ENCODE results near the gene SLC6A6.
A peak's percentile ranks its signal among the peaks of the same experiment; 100 is the strongest.

SLC6A6 gene

DNA sequence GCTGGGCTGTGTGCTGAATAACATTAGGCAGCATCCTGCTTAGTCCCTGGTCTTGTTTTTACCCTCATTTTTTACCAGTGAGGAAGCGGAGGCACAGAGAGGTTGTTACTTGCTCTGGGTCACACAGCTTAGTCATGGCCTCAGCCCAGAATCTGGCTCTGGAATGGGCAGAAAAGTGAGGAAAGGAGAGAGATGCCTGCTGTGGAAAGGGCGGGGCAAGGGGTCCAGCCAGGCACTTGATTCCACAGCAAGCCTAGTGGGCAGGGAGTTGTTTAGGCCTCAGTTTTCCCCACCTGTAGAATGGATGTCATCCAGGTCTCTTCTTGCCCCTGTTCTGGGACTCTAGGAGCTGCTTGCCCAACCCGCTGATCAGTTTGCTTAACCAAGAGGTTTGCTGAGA, 35.9 kb downstream of the SLC6A6 start:
- TF ChIP-seq, protein P1, sequence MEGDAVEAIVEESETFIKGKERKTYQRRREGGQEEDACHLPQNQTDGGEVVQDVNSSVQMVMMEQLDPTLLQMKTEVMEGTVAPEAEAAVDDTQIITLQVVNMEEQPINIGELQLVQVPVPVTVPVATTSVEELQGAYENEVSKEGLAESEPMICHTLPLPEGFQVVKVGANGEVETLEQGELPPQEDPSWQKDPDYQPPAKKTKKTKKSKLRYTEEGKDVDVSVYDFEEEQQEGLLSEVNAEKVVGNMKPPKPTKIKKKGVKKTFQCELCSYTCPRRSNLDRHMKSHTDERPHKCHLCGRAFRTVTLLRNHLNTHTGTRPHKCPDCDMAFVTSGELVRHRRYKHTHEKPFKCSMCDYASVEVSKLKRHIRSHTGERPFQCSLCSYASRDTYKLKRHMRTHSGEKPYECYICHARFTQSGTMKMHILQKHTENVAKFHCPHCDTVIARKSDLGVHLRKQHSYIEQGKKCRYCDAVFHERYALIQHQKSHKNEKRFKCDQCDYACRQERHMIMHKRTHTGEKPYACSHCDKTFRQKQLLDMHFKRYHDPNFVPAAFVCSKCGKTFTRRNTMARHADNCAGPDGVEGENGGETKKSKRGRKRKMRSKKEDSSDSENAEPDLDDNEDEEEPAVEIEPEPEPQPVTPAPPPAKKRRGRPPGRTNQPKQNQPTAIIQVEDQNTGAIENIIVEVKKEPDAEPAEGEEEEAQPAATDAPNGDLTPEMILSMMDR (IDR thresholded peaks at IDR 0.05; ENCODE audit: low read depth, low read length, missing control alignments), result no peak
- DNase-seq, result no peak
- Histone ChIP-seq H3K27me3 (replicated peaks) (no peaks in the 10 kb centered on the region), H3K27ac (no peak overlapping the region), H3K4me3 (ENCODE audit: low read depth, low read length) (no peak overlapping the region), H3K36me3 (replicated peaks) (no peaks in the 10 kb centered on the region)
- in situ Hi-C loops (cut with HindIII; ENCODE audit: low pct_ligation_motif_present, low sequenced_read_pairs), result no loop called here

DNA sequence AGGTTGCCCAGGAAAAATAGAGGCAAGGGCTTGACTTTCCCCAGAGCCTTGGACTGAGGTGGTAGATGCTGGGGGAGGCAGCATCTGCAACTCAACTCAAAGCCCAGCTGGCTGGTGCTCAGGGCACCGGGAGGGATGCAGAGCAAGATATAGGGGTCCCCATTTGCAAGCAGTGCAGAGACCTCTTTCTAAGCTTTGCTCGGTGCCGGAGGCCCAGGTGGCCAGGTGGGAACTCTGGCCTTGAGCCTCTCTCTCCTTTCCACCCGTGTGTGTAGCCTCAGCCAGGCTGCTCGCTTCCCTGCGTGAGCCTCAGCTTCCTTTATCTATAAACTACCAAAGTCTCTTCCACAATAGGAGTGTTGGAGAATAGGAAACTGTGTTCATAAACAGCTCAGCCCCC, 36.5 kb downstream of the SLC6A6 start:
- no peaks in the 10 kb centered on the region for H3K36me3 ChIP-seq (replicated peaks)
- no peak overlapping the region for H3K27ac ChIP-seq
- no peaks in the 10 kb centered on the region for H3K27me3 ChIP-seq (replicated peaks)
- TF ChIP-seq, protein P1 (IDR thresholded peaks at IDR 0.05; ENCODE audit: low read depth, low read length, missing control alignments), result no peak
- no peak for DNase-seq
- in situ Hi-C loops (cut with HindIII; ENCODE audit: low pct_ligation_motif_present, low sequenced_read_pairs), result no loop called here
- no peak overlapping the region for H3K4me3 ChIP-seq (ENCODE audit: low read depth, low read length)

DNA sequence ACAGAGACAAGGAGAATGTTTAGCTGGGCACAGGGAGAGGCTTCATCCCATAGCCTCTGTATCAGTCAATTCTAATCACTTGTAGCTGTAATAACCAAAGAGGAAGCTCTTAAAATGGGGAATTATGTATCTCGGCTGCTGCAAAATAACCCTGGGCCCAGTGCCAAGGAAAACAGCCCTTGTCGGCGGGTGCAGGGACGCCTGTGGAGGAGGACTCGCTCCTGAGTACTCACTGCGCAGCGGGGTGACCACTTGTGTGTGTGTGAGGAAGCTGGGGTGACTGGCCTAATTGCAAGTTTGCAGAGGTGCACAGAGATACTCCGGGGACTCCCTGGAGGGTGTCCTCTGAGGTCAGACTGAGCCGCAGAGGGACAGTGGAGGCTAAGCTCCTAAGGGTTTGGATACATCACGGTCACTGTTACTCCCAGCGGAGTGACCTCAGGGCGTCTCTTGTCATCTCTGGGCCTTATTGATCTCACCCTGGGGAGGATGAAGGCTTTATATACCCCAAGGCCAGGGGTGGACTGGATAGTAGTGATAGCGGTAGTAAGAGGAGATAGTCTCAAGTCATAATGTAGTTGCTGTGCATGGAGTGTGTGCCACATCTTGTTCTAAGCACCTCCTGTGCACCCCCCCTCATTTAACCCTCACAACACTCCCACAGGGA, 37.2 kb downstream of the SLC6A6 start:
- DNase-seq, result peak; percentile 77
- Histone ChIP-seq H3K27ac (no peak overlapping the region), H3K36me3 (replicated peaks) (no peaks in the 10 kb centered on the region), H3K4me3 (ENCODE audit: low read depth, low read length) (no peak overlapping the region), H3K27me3 (replicated peaks) (no peaks in the 10 kb centered on the region)
- in situ Hi-C loops (cut with HindIII; ENCODE audit: low pct_ligation_motif_present, low sequenced_read_pairs), result no loop called here
- TF ChIP-seq, protein P1 (IDR thresholded peaks at IDR 0.05; ENCODE audit: low read depth, low read length, missing control alignments), result no peak

DNA sequence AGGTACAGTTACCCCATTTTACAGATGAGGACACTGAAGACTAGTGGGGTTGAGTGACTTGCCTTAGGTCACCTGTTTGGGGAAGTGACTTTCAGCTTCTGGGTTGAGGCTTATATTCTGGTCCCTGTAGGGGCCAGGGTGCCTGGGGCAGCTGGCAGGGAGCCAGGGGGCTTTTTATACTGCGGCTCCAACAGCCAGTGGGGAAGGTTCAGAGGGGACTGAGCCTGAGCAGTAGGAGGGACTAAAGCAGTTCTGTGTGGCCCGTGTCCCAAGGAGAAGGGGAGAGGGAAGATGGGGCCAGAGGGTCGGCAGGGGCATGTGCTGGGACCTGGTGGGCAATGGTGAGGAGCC, 37.7 kb downstream of the SLC6A6 start:
- H3K27ac ChIP-seq, result no peak overlapping the region

DNA sequence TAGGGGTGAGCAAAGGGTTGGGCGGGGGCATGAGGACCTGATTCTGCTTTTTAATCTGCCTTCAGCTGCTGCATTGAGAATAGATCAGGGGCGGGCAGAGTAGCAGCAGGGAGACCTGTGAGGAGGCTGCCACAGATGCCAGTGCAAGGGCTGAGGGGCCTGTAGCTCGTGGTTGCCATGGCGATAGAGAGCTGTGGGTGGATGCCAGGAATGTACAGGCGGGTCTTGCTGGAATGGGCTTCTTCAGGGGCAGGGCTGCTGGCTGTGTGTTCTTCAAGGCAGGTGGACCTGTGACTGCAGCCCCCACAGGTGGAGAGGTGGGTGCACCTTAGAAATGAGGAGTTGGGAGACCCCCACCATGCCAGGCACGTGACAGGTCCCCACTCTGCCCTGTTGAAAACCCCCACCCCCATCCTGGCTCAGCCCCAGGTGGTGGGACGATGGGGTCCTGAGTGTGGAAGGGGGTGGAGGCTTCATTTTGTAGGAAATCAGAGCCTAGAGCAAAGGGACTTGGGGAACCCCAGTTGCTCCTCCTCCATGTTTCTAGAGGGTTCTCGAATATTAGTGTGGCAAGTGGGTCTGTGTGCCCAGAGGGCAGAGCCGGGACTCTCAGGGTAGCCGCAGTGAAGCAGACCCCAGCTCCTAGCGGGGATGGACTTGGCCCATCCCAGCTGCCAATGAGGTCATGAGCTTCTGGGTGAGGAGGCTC, 38.3 kb downstream of the SLC6A6 start:
- H3K36me3 ChIP-seq (replicated peaks), result peaks cover 3% of the 10 kb centered on the region
- no peaks in the 10 kb centered on the region for H3K27me3 ChIP-seq (replicated peaks)
- TF ChIP-seq, protein P1 (IDR thresholded peaks at IDR 0.05; ENCODE audit: low read depth, low read length, missing control alignments), result no peak
- DNase-seq, result no peak
- H3K4me3 ChIP-seq (ENCODE audit: low read depth, low read length), result no peak overlapping the region
- no peak overlapping the region for H3K27ac ChIP-seq
- in situ Hi-C loops (cut with HindIII; ENCODE audit: low pct_ligation_motif_present, low sequenced_read_pairs), result no loop called here

More for the DNA sequence above, 37.7 kb downstream of the SLC6A6 start:
- TF ChIP-seq, protein P1 (IDR thresholded peaks at IDR 0.05; ENCODE audit: low read depth, low read length, missing control alignments), result no peak
- Histone ChIP-seq H3K36me3 (replicated peaks) (no peaks in the 10 kb centered on the region), H3K4me3 (ENCODE audit: low read depth, low read length) (no peak overlapping the region), H3K27me3 (replicated peaks) (no peaks in the 10 kb centered on the region)
- in situ Hi-C loops (cut with HindIII; ENCODE audit: low pct_ligation_motif_present, low sequenced_read_pairs), result no loop called here
- no peak for DNase-seq
